Amniotic stem cell (primary cell): ENCODE data around the gene DNAH9.

ENCODE experiments used
- DNase-seq: peaks from one replicate; lab custom pipeline; 2025; lab: John Stamatoyannopoulos, UW

The DNAH9 gene

GRCh38 chr17:11768981-11769380, 170.7 kb downstream of the DNAH9 start:
- no peak for DNase-seq

- DNase-seq = no peak
Measured at GRCh38 chr17:11772031-11772430, 173.8 kb downstream of the DNAH9 start.

GRCh38 chr17:11779892-11780291, 181.6 kb downstream of the DNAH9 start:
- no peak for DNase-seq

GRCh38 chr17:11780621-11781020, 182.4 kb downstream of the DNAH9 start:
- DNase-seq = no peak

GRCh38 chr17:11786711-11787438, 188.6 kb downstream of the DNAH9 start:
- DNase-seq = no peak

- no peak for DNase-seq
Measured at GRCh38 chr17:11795906-11796305, 197.6 kb downstream of the DNAH9 start.

- no peak for DNase-seq
Measured at GRCh38 chr17:11797803-11798202, 199.5 kb downstream of the DNAH9 start.

GRCh38 chr17:11803231-11803969, 205.1 kb downstream of the DNAH9 start:
- DNase-seq = no peak

GRCh38 chr17:11805138-11805537, 206.9 kb downstream of the DNAH9 start:
- no peak for DNase-seq

GRCh38 chr17:11805952-11806351, 207.7 kb downstream of the DNAH9 start:
- DNase-seq = no peak

- DNase-seq = no peak
Measured at GRCh38 chr17:11807606-11808005, 209.3 kb downstream of the DNAH9 start.

GRCh38 chr17:11813278-11813677, 215.0 kb downstream of the DNAH9 start:
- no peak for DNase-seq

GRCh38 chr17:11813871-11814270, 215.6 kb downstream of the DNAH9 start:
- DNase-seq = no peak

- no peak for DNase-seq
Measured at GRCh38 chr17:11814655-11815262, 216.5 kb downstream of the DNAH9 start.

- DNase-seq = no peak
Measured at GRCh38 chr17:11816409-11816808, 218.1 kb downstream of the DNAH9 start.

- DNase-seq = no peak
Measured at GRCh38 chr17:11823862-11824261, 225.6 kb downstream of the DNAH9 start.

GRCh38 chr17:11825572-11826209, 227.4 kb downstream of the DNAH9 start:
- DNase-seq = no peak

GRCh38 chr17:11832401-11833137, 234.3 kb downstream of the DNAH9 start:
- no peak for DNase-seq

GRCh38 chr17:11836508-11836907, 238.2 kb downstream of the DNAH9 start:
- no peak for DNase-seq

- DNase-seq = no peak
Measured at GRCh38 chr17:11840052-11840451, 241.8 kb downstream of the DNAH9 start.

GRCh38 chr17:11840831-11841230, 242.6 kb downstream of the DNAH9 start:
- DNase-seq = no peak

- no peak for DNase-seq
Measured at GRCh38 chr17:11848330-11848729, 250.1 kb downstream of the DNAH9 start.
